ENCODE results near the gene MCM3.

- TF ChIP-seq CTCF (IDR thresholded peaks at IDR 0.05) (no peak), POLR2A (IDR thresholded peaks at IDR 0.05) (no peak)
These were observed 35.5 kb downstream of the MCM3 start for GRCh38 chr6:52249078-52249477.
